ENCODE data around the gene SEMA5A. TPM values are rescaled to one million over a fixed set of nuclear protein-coding genes. Genes with fewer than 3 reads are reported as not detected.

The SEMA5A gene
- total and polyA plus RNA-seq, 2 of the 8 experiments (the other 6 are each of a cell fraction or from before 2014, with no cell fraction given), result 5.3 to 8.9 TPM

DNA sequence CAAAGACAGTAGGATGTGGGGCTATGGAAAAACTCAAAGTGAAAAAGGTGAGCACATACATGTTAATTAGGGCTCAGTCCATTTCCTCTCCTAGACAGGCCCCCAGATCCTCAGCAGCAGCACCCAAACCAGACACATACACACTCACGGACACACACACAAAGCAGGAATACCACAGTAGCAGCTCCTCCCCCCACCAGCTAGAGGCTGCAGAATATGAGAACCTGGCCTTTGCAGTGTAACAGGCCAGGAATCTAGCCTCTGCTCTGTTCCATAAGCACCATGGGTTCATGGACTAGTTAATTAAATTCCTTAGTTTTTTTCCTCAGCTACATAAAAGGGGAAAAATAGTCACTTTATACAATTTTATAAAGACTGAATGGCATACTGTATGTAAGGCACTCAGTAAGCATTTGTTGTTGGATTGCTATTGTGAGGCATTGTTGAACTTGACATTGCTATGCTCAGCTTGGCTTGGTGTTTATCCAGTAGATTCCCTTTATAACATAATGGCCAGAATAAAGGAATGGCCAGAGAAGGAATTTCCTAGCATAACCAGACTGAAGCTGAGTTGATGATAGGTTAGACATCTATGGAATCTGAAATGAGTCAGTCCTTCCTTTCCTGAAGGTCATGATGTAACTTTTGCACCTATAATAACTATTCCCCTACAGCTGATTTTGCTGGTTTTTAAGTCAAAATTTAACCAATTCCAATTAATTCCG is 186.8 kb downstream of the SEMA5A start (continued):
- TF ChIP-seq MAX (IDR thresholded peaks at IDR 0.05) (no peak), HDAC6 (IDR thresholded peaks at IDR 0.05; ENCODE audit: low read depth, low read length) (no peak)

Measured in H1 (cell line).